ENCODE measurements around the gene ARHGAP33.

DNA sequence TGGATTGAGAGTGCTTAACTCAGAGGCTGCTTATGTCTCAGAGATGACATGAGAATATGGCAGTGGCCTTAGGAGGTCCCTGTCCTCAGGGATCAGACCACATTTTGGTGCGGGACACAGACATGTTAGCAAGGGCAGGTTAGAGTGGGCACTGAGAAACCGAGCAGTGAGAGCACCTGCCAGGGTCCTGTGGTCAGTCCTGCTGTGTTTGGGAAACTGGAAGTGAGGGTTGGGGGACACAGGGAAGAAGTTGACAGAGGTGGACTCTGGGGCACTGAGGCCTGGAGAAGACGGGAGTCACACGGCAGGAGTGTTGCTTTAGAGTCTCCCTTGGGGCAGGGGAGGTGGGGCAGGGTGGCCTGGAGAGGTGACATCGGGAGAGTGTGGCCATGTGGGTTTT, 40.5 kb upstream of the ARHGAP33 start:
- TF ChIP-seq, protein P1, sequence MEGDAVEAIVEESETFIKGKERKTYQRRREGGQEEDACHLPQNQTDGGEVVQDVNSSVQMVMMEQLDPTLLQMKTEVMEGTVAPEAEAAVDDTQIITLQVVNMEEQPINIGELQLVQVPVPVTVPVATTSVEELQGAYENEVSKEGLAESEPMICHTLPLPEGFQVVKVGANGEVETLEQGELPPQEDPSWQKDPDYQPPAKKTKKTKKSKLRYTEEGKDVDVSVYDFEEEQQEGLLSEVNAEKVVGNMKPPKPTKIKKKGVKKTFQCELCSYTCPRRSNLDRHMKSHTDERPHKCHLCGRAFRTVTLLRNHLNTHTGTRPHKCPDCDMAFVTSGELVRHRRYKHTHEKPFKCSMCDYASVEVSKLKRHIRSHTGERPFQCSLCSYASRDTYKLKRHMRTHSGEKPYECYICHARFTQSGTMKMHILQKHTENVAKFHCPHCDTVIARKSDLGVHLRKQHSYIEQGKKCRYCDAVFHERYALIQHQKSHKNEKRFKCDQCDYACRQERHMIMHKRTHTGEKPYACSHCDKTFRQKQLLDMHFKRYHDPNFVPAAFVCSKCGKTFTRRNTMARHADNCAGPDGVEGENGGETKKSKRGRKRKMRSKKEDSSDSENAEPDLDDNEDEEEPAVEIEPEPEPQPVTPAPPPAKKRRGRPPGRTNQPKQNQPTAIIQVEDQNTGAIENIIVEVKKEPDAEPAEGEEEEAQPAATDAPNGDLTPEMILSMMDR (IDR thresholded peaks at IDR 0.05): no peak
- TF ChIP-seq POLR2A (IDR thresholded peaks at IDR 0.05; ENCODE audit: low read depth): no peak

Data from esophagus muscularis mucosa (tissue), 3 donors.